HG03469 (cell line): ENCODE results near the gene PLXNA3.
"Not testable (repeated sequence)": the region's sequence is repeated elsewhere in the genome, so short reads cannot be mapped to it uniquely, and the experiment has no call there.

Experiments used
- ATAC-seq: cut with Tn5 transposase; IDR thresholded peaks from one replicate; pipeline ENCODE4 v1.9.1; 2021; ENCODE audit warnings: mild to moderate bottlenecking, moderate library complexity, moderate number of reproducible peaks; ENCODE audit not compliant: unreplicated experiment

The PLXNA3 gene

DNA sequence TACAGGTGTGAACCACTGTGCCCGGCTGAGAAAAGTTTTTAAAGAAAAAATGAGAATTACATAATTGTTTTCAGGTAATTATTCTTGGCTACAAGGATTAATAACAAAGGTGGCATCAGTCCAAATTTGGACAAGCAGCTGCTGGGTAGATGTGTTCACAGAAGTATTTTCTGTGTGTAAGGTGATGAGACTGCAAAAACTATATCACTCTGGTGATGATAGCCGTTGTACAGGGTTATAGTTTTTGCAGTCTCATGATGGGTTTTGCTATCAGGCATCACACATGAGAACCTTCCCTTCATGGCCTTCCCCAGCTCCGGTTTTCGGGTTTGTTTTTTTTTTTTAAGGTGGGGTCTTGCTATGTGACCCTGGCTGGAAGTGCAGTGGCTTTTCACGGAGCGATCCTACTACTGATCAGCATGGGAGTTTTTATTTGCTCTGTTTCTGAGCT lies 37.4 kb downstream of the PLXNA3 start:
- ATAC-seq = no peak

DNA sequence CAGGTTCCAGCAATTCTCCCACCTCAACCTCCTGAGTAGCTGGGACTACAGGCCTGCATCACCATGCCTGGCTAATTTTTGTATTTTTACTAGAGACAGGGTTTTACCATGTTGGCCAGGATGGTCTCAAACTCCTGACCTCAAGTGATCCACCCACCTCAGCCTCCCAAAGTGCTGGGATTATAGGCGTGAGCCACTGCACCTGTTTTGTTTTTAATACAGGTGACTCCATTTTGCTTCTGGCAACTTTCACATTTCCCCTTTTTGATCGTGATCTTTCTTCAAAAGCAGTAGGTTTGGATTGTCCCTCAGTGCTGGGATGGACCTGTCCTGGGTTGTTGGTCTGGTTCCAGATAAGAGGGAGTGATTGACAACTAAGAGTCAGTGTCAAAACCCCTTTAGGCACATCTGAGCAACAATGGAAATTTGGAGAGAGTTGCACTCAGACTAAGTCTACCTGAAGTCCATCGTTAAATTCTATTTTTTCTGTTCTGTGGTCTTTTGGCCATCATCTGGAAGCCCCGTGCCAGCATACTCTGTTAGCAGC lies 38.6 kb downstream of the PLXNA3 start:
- ATAC-seq = not testable (repeated sequence)

DNA sequence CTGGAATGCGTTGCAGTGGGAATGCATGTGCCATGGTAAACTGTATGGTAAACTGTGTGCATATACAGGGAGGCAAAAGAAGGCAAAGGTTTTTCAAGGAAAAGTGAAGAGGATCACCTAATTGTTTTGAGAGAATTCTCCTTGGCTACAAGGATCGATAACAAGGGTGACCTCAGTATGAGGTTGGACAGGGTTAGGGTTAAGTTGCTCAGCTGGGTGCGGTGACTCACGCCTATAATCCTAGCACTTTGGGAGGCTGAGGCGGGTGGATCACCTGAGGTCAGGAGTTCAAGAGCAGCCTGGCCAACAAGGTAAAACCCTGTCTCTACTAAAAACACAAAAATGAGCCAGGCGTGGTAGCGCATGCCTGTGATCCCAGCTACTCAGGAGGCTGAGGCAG lies 43.3 kb downstream of the PLXNA3 start:
- ATAC-seq = not testable (repeated sequence)

- no peak for ATAC-seq
These were observed 44.0 kb downstream of the PLXNA3 start for GRCh38 chrX:154502098-154502497.

DNA sequence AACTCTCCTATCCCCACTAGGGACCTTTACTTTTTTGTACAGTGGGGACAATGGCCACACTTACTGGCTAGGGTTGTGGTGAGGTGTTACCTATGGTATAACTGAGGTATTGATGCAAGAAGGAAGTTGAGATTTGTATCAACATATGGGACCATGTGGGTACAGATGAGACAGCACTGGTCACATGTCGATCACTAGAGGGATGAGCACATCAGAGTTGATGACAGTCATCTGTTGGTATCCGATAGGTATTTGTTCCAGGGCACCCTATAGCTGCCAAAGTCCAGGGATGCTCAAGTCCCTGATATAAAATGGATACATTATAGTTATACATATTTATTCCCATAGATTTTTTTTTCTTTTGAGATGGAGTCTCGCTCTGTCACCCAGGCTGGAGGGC lies 44.9 kb downstream of the PLXNA3 start:
- ATAC-seq = no peak

DNA sequence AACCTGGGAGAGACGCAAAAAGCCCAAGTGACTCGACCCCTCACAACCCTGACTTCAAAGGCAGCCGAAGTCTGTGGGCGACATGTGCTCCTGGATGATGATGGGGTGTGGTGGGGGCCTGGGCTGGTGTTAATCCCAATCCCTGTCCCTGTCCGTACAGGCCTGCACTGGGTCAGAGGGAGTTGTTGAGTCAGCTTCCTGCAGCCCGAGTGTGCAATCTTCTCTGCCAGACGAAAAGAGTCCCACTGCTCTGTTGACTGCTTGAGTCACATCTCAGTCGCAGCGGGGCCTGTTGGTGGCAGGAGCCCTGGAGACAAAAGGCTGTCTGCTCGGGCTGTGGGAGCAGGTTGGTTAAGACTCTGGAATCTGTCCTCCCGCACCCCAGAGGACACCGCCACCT lies 47.7 kb downstream of the PLXNA3 start:
- ATAC-seq = no peak

DNA sequence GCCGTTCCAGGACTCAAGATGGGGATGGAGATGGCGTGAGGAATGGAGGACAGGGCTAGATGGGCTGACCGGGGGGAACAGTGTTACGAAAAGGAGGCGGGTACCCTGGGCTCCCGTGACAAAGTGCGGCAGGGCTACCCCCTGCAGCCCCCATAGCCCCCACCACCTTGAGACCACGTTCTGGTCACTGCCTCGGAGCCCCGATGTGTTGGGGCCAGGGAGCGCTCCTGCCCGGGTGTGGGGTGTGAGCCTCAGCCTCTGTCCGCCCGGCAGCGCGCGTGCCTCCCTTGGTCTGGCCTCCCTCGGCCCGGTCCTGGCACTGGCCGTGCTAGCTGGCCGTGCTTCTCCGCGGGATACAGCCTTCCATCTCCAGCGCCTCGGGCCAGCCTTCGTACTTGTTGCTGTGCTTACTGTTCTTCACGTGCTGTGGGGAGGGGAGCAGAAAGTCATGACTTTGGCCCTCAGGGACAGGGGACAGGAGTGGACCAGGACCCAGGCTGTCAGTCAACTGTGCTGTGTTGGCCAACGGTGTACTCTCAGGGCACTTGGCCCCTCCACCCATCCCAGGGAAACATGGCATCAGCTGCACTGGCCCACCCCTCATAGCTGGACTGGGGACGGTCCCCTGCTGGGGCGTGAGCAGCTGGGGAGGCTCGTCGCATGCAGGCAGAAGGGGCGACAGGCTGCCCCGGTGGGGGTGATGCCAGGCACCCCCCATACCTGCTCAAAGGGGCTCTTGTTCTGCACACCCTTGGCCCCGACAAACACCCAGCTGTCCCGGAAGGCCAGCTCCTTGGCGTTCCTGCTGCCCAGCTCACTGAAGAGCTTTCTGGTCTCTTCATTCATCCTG lies 48.6 kb downstream of the PLXNA3 start:
- no peak for ATAC-seq

GRCh38 chrX:154507673-154508383 lies 49.7 kb downstream of the PLXNA3 start:
- no peak for ATAC-seq

DNA sequence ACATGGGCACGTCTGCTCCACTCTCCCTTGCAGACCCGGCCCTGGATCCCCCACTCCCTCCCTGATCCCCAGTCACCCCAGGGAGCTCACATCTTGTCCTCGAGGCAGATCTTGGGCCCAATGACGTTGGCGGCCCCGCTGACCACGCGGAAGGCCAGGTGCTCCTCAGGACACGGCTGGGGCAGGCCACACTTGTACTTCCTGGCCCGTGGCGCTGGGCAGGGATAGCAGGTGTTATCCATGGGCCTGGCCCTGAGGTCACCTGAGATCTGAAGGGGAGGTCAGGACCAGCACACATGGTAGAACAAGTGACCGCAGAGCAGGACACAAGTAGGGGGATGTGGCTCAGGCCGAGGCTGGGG lies 50.3 kb downstream of the PLXNA3 start:
- no peak for ATAC-seq

DNA sequence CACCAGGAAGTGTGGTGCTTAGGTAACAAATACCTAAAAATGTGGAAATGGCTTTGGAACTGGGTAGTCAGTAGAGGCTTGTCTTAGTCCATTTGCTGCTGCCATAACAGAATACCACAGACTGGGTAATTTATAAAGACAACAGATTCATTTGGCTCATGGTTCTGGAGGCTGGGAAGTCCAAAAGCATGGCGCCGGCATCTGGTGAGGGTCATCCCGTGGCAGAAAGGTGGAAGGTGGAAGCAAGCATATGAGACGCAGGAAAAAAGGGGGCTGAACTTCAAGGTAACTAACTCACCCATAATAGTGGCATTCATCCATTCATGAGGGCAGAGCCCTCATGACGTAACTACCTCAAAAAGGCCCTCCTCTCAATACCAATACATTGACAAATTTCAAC lies 51.4 kb downstream of the PLXNA3 start:
- no peak for ATAC-seq

GRCh38 chrX:154511761-154512160 lies 53.7 kb downstream of the PLXNA3 start:
- no peak for ATAC-seq

DNA sequence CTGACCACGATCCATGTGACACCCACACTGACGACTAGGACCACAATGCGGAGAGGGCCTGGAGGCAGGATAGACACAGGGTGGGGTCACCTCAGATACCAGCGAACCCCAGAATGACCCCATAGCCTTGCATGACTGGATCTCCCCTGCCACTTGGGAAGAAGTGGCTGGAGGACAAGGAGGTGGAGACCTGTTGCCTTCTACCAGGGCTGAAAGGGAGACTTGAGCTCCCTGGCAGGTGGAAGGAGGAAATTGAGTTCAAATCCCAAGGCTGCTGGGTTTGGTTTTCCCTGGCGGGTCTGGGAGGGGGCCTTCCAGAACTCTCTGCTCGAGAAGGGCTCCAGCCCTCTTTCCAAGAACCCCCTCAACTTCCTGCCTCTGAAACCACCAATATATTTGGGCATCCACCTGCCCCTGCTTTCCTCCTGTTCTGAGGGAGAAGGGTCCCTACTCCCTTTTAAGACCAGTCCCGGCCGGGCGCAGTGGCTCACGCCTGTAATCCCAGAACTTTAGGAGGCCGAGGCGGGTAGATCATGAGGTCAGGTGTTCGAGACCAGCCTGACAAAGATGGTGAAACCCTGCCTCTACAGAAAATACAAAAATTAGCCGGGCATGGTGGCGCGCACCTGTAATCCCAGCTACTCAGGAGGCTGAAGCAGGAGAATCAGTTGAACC lies 54.9 kb downstream of the PLXNA3 start:
- no peak for ATAC-seq

DNA sequence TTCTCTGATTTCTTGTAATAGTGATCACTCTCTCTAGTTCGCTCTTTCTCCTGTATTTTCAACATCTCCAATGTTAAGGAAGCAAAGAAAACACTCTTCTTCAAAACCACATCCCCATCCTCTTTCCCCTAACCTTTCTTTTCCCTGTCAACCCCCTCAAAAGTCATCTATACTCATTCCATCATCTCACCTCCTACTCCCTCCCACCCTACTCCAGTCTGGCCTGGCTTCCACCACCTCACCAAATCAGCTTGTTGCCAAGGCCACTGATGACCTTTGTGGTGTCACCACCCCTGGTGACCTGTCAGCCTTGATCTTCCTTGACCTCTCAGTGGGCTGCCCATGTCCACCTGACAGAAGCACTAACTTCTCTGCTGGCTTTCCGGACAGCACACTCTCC lies 55.6 kb downstream of the PLXNA3 start:
- no peak for ATAC-seq

DNA sequence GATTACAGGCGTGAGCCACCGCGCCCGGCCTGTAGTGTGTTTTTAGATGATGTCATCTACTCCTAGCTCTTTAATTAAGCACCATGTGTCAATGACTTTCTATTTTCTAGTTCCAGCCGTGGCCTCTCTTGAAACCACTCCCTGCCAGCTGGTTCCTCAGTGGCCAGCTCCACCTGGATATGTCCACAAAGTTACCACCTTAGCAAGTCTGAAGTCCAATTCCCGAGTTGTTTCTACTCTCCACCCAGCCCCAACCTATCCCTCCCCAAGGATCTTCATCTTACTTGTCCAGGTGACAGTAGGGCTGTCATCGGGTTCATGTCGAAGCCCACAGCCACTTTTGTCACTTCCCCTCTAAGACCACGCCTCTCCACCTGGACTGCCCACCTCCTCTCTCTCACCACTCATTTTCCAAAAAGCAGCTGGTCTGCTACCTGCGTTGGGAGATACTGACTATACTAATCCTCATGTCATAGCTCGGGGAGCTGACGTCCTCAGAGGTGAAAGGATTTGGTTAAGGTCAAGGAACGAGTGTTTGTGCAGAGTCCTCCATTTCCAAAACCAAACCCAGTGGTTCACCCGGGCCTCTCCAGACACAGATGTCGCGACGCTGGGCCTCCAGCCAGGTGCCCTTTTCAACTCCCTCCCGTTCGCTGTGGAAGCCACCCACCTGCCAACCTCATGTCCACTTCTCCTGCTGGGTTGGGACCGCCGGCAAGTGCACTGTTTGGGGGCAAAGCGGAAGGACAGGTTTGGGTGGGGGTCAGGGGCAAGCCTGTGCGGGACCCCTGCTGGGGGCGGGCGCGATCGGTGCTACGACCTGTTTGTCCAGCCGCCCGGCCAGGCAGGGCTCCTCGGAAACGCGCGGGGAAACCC lies 57.2 kb downstream of the PLXNA3 start:
- no peak for ATAC-seq

DNA sequence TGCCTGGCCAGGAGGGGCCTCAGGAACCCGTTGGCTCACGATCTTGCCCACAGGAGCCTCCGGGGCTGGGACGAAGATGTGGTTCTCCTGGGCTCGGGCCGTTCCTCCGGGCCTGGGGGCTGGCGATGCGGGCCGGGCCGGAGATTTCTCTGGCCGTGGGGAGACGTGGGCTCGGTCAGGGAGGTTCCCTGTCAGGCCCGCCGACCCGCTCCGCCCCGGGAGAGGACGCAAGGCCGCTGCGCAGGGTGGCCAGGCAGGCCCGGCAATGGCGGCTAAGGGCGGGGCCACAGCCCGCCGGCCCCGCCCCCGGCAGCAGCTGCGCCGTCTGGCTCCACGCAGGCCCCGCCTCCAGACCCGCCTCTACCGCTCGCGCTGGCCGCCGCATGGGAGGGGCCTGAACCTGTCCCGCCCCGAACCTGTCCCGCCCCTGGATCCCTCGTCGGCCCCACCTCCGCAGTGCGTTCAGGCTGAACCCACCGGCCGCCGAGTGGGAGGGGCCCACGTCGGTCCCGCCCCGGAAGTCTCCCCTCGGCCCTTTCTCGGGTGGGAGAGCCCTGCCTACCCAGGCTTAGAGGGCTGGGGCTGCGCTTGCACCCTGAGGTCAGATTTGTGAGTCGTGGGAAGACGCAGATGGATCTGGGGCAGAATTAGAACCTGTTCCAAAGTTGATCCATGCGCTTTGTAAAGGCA lies 58.0 kb downstream of the PLXNA3 start, which contains the start of gene FAM3A:
TSS of gene FAM3A (minus strand) at position 267 of the 690 bp plus-strand sequence. CDS start 460 bp downstream, outside the sequence.
- peak; percentile 72 for ATAC-seq

DNA sequence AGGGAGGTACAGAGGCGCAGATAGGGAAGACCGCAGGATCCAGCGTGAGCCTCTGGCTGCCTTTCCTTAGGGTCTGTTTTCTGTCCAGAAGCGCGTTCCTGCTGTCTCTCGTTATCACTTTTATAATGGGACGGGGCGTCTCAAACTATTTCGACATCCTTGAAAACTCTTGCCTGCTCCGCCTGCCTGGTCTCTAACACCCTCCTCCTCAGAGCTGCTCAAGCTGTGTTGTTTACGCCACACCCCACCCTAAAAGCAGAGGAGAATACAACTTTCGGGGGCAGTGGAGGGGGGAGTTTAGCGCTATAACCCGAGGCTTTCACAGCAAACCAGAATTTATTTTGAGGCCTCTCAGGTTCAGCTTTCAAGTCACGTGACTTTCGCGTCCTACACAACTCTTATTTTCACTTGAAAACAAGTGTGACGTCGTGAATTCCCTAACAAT lies 58.6 kb downstream of the PLXNA3 start:
- ATAC-seq = peak; percentile 19

- no peak for ATAC-seq
These were observed 59.2 kb downstream of the PLXNA3 start for GRCh38 chrX:154517101-154517781.

DNA sequence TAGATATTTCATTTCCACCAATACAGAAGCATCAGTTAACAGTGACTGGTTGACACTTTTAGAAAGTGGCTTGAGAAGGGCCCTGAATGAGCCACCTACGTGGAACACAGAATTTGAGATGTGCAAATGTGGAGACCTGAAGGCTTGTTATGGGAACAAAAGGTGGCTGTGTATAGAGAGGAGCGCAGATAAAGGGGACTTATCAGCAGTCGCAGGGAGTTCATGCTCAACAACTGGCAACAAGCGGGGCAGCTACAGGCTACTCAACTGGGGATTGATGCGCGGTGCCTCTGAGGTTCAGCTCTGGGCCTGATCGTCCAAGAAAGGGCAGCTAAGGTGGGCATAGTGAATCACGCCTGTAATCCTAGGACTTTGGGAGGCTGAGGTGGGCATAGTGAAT lies 61.3 kb downstream of the PLXNA3 start:
- no peak for ATAC-seq
